ENCODE measurements around the gene OVCA2.

Gene OVCA2

DNA sequence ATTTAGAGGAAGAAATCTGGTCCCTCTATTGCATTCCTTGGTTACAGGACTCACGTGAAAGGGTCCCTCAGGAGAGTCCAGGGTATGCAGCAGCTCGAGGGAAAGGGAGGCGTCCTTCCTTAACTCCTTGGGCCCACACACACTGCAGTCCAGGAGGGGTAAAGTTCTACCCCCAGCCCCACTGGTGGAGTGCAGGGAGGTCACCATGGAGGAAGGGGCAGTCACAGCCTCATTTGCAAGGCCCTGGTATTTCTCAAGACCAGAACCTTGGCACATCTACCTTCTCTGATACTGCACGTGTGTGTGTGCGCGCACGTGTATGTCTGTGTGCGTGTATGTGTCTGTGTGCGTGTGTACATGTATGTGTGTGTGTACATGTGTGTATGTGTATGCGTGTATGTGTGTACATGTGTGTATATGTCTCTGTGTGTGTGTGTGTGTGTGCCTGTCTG, 24.2 kb downstream of the OVCA2 start:
- DNase-seq (ENCODE audit: low spot score) = no peak

DNA sequence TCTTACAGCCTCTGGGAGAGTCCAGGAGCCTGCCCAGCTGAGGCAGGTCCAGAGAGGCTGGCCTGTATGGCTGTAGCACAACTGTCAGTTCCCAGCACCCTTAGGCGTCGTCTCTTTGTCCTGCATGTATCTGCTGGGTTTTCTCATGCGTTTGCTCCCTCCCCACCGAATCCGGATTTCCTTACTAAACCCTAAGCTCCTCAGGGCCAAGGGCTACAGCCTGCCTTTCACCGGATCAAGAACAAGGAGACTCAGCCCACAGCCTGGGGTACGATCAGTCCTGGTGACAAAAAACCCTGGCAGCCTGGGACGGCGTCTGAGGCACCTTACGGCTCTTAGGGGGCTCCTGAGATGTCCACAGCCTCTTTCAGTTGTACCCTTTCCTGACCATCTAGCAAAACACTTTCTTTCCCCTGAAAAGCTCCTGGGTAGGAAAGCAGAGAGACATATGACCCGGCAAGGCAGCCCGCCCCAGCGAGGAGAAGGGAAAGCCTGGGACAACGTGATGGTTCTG, 25.3 kb downstream of the OVCA2 start:
- no peak for DNase-seq (ENCODE audit: low spot score)

DNA sequence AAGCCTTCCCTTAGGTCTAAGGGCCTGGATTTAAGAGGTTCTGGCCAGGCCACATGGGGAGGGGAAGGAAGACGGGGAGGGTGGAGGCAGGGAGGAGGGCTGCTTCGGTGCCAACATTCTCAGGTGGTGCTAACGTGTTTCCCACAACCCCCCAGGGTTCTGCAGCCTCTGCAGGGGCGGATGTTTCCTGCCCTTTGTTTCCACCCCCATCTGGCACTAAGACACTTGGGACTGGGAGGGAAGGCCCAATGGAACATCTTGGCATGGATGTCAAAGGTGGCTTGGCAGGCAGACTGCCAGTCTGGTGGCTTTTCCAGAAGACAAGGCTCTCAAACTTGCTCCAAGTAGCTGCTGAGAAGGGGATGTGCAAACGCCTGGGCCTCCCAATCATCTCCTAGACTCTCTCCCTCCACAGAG, 25.8 kb downstream of the OVCA2 start:
- no peak for DNase-seq (ENCODE audit: low spot score)

DNA sequence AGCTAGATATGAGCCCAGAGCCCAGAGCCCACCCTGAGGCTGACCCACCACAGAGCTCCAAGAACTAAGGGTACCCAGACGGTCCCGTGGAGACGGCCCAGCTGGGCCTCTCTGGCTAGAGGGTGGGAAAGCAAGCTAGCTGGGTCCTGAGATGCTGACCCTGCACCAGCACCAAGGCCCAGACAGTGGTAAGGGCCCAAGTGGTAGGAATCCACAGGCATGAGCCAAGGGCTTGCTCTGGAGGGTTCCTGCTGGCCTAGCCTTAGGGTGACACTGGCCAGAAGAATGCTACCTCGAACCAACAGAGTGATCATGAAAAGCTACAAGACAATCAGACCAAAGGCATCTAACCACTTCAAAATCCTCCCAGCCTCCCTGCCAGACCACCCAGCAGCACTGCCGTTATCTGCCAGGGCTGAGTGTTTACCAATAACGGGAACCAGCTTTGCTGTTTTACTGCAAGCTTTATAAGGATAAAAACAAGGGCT, 26.3 kb downstream of the OVCA2 start:
- no peak for DNase-seq (ENCODE audit: low spot score)

DNA sequence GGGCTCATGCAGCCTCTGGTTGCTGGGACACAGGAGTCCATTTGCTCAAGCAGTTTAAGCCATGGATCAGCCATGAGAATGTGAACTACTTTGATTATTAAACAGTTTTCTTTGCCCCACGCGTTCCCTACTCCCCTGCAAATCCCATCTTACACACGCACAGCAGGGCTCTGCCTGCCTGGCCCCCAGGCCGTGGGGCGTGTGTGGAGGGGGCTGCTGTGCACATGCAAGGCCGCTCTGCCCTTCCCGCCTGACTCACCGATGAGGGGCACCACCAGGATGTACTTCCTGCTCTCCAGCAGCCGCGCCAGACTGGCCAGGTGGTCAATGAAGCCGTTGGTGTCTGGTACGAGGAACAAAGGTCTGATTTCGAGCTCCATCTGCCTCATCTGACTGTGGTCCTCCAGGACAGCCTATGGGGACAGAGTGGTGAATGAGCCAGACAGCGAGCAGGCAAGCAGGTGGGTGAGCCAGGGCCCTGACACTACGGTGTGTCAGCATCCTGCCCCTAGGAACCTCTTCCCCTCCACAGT, 26.8 kb downstream of the OVCA2 start:
- no peak for DNase-seq (ENCODE audit: low spot score)

DNA sequence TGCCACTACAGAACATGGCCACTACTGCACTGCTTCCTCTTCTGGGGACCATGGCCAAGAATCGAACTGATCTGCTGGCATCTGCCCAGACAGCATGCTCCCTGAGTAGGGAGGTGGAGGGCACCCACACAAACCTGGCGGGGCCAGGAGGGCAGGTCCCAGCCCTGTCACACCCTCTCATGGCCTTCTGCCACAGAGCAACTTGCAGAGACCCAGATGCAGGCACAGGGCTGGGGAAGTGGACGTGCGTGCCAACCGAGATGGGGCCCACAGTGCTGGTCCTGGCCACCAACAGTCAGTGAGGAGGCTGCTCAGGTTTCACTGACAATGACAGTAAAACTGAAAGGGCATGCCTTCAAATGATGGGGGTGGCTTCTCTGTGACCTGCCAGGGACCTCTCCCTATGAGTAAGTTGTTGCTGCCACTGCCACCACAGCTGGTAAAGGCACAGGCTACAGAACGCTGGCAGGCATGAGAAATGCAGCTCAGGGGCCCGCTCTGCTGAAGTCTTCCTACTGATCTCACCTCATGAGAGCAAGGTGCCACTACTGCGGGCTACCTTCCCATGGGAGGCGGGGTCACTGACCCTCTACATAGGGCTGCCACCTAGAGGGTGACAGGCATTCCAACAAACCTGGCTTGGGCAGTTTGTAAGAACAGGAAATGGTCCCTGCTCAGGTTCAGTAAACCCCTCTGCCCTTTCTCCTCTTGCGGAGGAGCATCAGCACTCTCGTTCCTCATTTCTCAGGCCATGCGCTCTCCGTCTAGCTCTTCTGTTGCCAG, 28.6 kb downstream of the OVCA2 start:
- no peak for DNase-seq (ENCODE audit: low spot score)

DNA sequence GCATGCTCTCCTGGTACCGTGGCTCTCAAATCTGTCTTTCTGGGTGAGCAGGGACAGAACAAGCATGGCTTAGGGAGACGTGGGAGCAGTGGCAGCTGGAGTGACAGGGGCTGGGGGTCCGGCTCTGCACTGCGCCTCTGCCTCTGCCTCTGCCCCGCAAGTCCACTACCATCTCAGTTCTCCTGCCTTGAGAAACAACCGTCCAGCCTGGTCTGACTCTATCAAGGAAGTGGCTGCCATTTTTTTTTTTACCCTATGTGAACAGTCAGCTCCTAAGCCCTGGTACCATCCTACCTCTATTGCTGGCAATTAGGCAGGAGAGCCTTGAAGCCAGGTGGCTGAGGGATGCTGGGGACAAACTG, 29.2 kb downstream of the OVCA2 start:
- DNase-seq (ENCODE audit: low spot score) = no peak

DNA sequence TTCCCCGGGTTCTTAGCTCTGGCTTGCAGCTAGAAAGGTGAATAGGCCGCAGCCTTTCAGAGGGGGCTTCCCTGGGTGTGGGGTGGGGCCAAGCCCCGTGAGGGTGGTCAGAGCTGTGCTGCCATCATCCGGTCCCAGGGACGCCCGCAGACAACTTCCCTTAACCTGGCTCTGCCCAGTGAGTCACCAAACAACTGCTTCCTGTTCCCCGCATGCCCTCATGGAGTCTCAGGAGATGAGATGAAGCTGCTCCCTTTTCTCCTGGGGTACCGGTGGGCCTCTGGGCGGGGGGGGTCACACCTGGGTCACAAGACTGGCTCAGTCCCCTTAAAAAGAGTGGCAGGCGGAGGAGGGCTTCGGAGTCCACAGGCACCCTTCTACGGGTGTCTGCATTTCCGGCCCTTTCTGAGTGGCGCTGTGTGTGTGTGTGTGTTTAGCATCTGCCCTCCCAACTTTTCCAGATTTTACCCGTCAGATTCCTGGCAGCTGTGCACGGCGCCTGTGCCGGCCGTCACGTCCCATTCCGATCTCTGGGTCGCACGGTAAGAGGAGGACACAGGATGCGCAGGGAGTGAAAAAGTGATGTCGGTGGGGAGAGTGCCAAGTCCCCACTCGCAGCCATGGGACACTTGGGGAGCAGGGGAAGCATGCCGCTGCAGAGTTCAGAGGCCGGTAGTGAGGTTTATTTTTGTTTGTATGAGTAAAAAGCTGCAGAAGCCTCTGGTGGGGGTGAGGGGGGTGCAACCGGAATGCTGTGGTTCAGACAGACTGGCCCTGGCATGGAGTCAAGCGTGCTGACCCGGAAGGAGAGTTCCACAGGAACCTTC, 29.8 kb downstream of the OVCA2 start:
- no peak for DNase-seq (ENCODE audit: low spot score)

DNA sequence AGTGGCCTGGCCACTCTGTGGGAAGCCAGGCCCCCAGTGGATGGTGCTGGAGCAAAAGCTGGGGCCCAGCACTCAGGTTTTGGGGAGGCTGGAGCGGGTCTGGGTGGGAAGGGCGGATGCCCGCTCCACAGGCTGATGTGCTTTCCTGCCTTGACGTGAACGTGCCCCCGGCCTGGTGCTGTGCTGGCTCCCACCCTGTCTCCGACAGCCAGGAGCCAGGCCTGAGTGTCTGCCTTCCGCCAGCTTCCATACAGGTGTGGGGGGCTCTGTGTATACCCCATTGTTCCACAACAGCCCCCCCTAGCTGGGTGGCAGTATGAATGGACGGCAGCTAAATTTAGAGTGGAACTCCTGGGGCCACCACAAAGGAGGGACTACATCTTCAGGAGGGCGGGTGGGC, 33.1 kb downstream of the OVCA2 start:
- DNase-seq (ENCODE audit: low spot score) = no peak

DNA sequence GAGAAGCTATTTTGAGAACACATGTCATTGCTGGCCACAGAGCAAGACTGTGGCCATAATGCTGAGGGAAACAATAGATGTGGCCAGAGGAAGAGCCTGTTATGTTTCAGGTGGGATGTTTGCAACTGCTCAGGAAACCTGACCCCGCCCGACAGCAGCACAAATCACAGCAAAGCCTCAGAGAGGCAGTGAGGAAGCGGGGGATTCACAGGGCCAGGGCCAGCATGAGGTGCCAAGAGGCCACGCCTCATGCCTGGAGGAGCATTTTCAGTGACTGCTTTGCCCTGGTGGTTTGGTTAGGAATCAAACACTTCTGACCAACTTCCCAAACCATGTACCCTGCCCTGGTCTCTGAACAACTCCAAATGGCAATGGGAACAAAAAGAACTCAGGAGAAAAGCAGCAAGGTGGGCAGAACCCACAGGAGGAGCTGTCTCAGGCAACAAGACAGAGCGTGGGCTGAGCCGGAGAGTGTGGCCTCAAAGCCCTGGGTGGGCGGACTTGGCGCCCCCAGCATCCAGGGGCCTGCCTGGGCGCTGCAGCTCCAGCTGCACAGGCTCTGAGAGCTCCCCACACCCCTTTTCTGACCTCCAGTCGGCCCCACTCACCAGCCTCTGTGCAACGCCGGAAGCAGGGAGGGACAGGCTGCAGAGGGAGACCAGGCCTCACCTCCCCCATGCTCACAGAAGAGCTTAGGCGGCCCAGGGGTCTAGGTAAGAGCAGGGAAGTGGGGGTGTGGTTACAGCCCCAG, 33.7 kb downstream of the OVCA2 start:
- DNase-seq (ENCODE audit: low spot score) = no peak

DNA sequence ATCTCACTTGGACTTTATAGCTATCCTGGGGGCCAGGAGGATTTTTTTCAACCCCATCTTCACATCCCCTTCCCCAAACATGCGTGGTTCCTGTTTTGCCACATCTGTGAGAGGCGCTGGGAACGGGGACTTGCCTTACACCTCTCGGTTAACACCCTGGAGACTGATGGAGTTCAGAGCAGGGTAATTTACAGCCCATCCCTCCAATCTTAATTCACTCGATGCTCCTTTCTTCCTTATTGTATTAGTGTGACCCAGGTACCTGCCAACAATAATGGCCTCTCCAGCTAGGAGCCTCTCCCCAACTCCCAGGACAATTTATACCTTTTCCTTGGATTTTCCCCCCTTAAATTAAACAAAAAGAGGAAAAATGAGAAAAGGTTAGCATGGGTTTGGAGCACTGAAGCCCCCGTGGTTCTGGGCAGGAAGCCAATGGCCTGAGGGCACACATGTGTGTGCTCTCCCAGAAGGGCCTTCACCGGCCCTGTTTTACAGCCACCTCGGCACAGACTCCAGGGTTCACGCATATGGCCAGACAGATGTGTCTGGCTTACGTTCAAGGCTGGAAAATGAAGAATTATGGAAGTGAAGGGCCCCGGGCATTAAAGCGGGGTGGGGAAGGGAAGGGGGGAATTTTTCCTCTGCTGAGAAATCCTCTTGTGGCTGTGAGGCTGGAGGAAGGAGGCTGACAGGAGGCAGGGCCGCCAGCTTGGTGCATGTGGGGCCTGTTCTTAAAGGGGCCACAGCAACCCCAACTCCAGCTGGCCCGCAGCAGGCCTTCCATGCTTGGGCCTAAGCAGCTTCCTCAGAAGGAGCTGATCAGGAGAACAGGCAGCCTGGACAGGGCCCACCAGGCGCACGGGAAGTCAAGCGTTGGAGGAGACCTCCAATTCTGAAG, 34.5 kb downstream of the OVCA2 start:
- DNase-seq (ENCODE audit: low spot score) = no peak

DNA sequence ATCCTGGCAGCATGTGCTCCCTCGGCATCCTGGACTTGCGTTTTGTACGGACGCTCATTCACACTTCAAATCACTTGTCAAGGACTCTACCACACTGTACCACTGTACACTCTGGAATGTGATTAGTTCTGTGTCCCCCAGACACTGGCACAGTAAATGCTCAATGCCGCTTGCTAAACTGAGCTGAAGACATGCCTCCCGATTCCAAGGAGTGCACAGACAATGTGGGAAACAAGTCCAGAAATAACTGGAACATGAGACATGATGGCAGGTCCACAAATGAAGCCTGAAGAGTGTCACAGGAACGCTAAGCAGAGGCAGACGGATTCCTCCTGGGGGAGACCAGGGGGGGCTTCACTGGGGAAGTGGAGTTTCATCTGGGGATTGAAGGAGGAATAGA, 35.2 kb downstream of the OVCA2 start:
- no peak for DNase-seq (ENCODE audit: low spot score)

DNA sequence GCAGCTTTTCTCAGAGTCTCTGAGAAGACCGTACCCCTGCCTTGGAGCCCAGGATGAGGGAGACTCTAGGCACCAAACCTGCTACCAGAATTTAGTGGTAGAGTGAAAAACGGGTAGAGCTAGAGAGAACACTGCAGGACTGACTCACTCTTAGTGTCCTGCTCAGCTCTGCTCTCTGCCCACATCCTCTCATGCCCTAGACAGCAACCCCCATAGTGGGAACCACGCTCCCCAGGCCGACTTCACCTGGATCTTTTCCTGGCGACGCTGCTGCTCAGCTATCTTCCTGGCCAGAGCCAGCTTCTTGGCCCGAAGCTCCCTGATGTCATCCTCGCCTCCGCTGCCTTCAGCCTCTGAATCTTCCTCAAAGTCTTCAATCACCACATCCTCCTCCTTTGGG, 39.7 kb downstream of the OVCA2 start:
- DNase-seq (ENCODE audit: low spot score) = no peak

DNA sequence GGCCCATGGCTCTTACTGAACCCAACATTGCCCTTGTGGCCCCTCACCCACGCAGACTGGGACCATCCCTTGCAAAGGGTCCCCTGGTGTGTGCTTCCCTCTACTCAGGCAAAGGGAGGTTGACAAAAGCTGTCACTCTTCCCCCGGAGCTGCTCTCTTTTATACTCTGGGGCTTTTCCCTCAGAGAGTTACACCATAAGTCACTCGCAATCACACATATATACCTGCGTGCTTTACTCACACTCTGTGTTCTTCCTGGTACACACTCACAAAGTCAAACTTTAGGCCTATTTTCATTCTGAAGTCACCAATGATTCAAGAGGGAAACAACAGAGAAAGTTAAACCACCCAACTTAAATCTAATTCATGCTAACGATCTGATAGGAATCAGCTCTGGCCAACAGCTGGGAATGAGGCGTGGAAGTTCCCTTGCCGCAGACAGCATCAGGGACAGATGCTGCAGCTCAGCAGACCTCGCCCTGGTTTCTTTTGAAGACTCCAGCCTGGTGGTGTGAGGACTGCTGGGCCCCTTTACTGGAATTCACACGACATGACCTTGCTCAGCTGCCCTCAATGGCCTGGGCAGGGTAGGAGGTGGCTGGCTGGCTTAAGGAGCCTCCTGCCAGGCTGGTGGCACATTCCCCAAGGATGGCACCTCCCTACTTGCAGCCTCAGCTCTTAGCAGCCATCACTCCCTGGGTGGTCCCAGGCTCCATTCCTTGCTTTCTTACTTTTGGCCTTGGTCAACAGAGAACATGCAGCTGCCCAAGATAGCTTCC, 40.4 kb downstream of the OVCA2 start:
- no peak for DNase-seq (ENCODE audit: low spot score)

DNA sequence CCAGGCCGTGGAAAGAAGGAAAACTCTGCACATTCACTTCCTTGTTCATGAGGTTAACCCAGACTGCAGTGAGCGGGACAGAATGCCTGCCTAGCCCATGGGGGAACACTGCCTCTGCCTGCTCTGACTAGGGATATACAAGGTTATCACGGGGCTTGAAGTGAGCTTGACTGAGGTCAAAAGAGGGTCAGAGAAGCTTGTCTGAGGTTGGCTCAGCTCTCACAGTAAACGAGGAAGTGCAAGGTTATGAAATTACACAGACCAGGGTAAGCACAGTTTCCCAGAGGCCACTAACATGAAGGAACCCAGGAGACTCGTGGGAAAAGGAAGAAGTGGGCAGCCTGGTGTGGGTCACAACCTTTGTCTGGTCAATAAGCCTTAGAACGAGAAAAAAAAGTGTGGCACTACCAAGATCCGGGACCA, 41.8 kb downstream of the OVCA2 start:
- DNase-seq (ENCODE audit: low spot score) = peak; percentile 83

DNA sequence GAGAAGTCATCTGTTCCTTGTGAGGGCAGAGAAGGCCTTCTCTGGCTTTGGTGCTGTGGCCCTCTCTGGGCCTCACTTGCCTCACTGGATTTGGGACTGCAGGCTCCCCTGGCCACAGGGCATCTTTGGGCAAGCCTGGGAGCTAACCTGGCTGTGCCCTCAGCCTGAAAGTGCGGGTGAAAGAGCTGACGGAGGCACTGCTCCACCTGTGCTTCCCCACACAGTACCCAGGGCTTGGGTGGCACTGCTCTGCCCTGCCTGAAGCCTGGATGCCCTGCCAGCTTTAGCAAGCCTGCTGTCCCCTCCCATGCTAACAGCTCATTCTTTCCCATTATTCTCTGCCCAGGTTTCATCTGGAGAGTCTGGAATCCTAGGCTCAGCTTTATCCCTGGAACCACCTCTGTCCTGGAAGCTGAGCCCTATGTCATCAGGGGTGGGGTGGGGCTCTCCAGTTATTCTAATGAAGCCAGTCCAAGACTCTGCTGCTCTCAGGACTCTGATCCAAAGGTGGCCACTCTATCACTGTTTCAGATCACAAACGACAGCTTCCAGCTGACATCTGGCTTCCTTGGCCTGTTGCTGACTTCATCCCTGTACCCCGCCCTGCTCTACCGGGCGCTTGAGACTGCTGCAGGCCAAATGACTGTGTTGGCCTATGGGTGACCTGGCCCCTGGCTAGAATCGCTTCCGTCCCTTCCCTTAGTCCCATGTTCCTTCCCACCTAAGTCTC, 42.4 kb downstream of the OVCA2 start:
- DNase-seq (ENCODE audit: low spot score) = no peak

DNA sequence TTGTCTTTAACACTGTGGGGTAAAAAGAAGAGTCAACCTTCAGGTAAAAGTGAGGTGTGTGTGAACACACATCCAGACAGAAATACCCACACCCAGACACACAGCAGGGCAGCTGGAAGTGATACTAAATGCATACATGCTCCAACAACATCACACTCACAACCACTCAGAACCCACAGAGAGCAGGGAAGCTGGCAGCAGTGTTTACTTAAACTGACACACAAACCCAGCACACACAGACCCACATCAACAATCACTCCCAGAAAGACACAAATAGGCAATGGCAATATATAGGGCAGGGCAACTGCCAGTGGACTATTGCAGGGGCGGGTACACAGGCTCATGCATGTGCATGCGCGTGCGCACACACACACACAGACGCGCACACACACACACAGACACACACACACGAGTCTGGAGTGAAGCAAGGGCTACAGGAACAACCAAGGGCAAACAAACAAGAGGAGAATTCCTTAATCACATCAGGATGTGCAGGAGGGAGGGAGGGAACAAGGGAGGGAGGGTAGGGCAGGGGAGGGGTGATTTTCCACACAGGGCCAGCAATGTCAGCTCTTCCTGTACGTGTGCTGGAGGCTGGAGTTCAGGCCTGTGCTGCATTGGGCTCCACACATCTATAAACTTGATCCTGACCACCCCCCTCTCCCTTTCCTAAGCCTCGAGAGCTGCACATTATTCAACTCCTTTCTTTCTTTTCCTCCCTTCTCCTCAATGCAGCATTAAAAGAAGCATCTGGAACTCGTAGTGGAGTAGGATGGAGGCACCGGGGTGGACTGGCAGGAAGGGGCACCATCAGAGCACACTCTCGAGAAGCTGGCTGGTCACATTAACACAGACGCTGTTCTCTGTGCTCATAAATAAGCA, 43.2 kb downstream of the OVCA2 start:
- DNase-seq (ENCODE audit: low spot score) = no peak

DNA sequence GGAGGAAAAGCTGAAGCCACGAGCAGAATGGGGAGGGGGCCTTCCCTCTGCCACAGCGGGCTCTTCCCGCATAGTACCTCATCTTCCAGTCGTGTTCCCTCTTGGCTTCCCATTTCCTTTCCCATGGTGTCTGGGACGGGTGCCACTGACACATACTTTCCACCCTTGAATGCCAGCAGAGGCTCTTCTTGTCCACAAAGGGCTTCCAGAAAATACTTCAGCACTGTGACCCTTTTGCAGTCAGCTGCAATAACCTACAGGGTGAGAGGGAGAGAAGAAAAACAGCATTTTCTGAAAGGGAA, 43.8 kb downstream of the OVCA2 start:
- no peak for DNase-seq (ENCODE audit: low spot score)

DNA sequence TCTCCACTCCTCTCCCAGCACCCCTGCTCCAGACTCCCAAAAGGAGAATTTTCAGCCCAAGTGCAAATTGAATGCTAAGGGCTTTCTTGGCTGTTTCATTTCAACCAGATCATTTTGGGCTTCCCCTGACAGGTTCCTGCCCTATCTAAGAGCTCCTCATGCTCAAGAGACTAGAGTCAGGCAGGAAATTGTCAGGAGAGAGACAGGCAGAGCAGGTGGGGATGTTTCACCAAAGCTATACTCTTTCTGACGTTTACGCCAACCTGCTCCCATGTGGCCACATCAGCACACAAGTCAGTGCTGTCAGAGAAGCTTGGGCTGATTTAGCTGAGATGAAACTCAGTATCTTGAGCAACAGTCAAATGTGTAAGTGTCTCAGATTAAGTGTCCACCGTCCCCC, 44.5 kb downstream of the OVCA2 start:
- DNase-seq (ENCODE audit: low spot score) = no peak

Data from pons (tissue), 1 donor.